GM10847 (cell line): ENCODE measurements around the gene TCERG1L.

Source experiments
- POLR2A ChIP-seq: IDR thresholded peaks from 2 replicates; pipeline ENCODE4 v1.6.1; 2011; ENCODE audit not compliant: insufficient read length; ENCODE audit errors: extremely low read depth

The TCERG1L gene

GRCh38 chr10:131311661-131312477 is at the start of gene TCERG1L:
Gene TCERG1L, minus strand, starts transcription at chr10:131311721. Its CDS starts 86 bp downstream, at chr10:131311635.
- no peak for TF ChIP-seq POLR2A

- no peak for TF ChIP-seq POLR2A
Observed at GRCh38 chr10:131358741-131359442, 47.4 kb upstream of the TCERG1L start.

GRCh38 chr10:131356442-131356841 is 44.9 kb upstream of the TCERG1L start:
- no peak for TF ChIP-seq POLR2A

- no peak for TF ChIP-seq POLR2A
Observed at GRCh38 chr10:131355881-131356280, 44.4 kb upstream of the TCERG1L start.

GRCh38 chr10:131355056-131355455 is 43.5 kb upstream of the TCERG1L start:
- no peak for TF ChIP-seq POLR2A

- no peak for TF ChIP-seq POLR2A
Observed at GRCh38 chr10:131354380-131354779, 42.9 kb upstream of the TCERG1L start.

- TF ChIP-seq POLR2A = no peak
Observed at GRCh38 chr10:131352765-131353290, 41.3 kb upstream of the TCERG1L start.

- TF ChIP-seq POLR2A = no peak
Observed at GRCh38 chr10:131350660-131351059, 39.1 kb upstream of the TCERG1L start.

- no peak for TF ChIP-seq POLR2A
Observed at GRCh38 chr10:131350245-131350644, 38.7 kb upstream of the TCERG1L start.

GRCh38 chr10:131346456-131346855 is 34.9 kb upstream of the TCERG1L start:
- TF ChIP-seq POLR2A = no peak

- no peak for TF ChIP-seq POLR2A
Observed at GRCh38 chr10:131345691-131346090, 34.2 kb upstream of the TCERG1L start.

GRCh38 chr10:131344747-131345146 is 33.2 kb upstream of the TCERG1L start:
- no peak for TF ChIP-seq POLR2A

GRCh38 chr10:131337741-131338140 is 26.2 kb upstream of the TCERG1L start:
- TF ChIP-seq POLR2A = no peak

GRCh38 chr10:131332821-131333220 is 21.3 kb upstream of the TCERG1L start:
- no peak for TF ChIP-seq POLR2A

- no peak for TF ChIP-seq POLR2A
Observed at GRCh38 chr10:131323880-131324279, 12.4 kb upstream of the TCERG1L start.

- TF ChIP-seq POLR2A = no peak
Observed at GRCh38 chr10:131323025-131323424, 11.5 kb upstream of the TCERG1L start.
